Measurements from ENCODE around the gene SPON1. TPM values are rescaled to one million over a fixed set of nuclear protein-coding genes. Genes with fewer than 3 reads are reported as not detected.

SPON1 gene
- total and polyA plus RNA-seq, 2 experiments from 2014 or later, result 2.9 to 6.4 TPM

- ATAC-seq (no peak), DNase-seq (ENCODE audit: low spot score) (no peak)
- H4K20me1 ChIP-seq (replicated peaks; ENCODE audit: insufficient read depth), result no peaks in the 10 kb centered on the region
- no peaks in the 10 kb centered on the region for H3K36me3 ChIP-seq (ENCODE audit: insufficient read depth)
- Mint-ChIP-seq H3K27ac (no peak overlapping the region), H3K36me3 (ENCODE audit: low read depth) (no peaks in the 10 kb centered on the region), H3K27me3 (ENCODE audit: insufficient read depth, low read depth, poor library complexity) (no peaks in the 10 kb centered on the region), H3K9me3 (no peaks in the 10 kb centered on the region), H3K4me1 (no peaks in the 10 kb centered on the region; the same call in 2 of the 3 replicates), H3K4me3 (no peak overlapping the region)
- H3K4me3 ChIP-seq, result no peak overlapping the region
- no peak overlapping the region for H3K4me2 ChIP-seq
- H2AFZ ChIP-seq, result no peak overlapping the region
- H3K79me2 ChIP-seq (replicated peaks; ENCODE audit: insufficient read depth), result no peaks in the 10 kb centered on the region
- TF ChIP-seq CREB1 (CRISPR knock-in tag; IDR thresholded peaks at IDR 0.05; ENCODE audit: low read depth), result no peak
- no peak for TF ChIP-seq ZNF114 (CRISPR knock-in tag; IDR thresholded peaks at IDR 0.05)
- no peak for TF ChIP-seq POLR2AphosphoS5 (IDR thresholded peaks at IDR 0.05; ENCODE audit: low read depth)
- TF ChIP-seq EZH2 (IDR thresholded peaks at IDR 0.05; ENCODE audit: low read depth, unreplicated experiment), result no peak
- no peak for TF ChIP-seq JUNB (IDR thresholded peaks at IDR 0.05; ENCODE audit: unreplicated experiment)
- TF ChIP-seq REST (IDR thresholded peaks at IDR 0.05; ENCODE audit: unreplicated experiment), result no peak
- TF ChIP-seq EZH2phosphoT487 (IDR thresholded peaks at IDR 0.05; ENCODE audit: unreplicated experiment), result no peak
- TF ChIP-seq STAT1 (IDR thresholded peaks at IDR 0.05; ENCODE audit: unreplicated experiment), result no peak
- TF ChIP-seq CTCF (conservative IDR thresholded peaks at IDR 0.05; ENCODE audit: low read depth in 2 of 2), result no peak
- no peak for TF ChIP-seq ZNF331 (CRISPR knock-in tag; IDR thresholded peaks at IDR 0.05; ENCODE audit: low read depth)
- no peak for TF ChIP-seq NANOG (IDR thresholded peaks at IDR 0.05; ENCODE audit: borderline replicate concordance)
- TF ChIP-seq ETS1 (IDR thresholded peaks at IDR 0.05), result no peak
- TF ChIP-seq ZNF462 (CRISPR knock-in tag; IDR thresholded peaks at IDR 0.05), result no peak
- H3K27me3 ChIP-seq (ENCODE audit: insufficient read depth), result no peaks in the 10 kb centered on the region
- no peaks in the 10 kb centered on the region for H3K4me1 ChIP-seq (ENCODE audit: insufficient read depth)
- no peak overlapping the region for H3K27ac ChIP-seq (ENCODE audit: low read depth)
- no peaks in the 10 kb centered on the region for H3F3A ChIP-seq (replicated peaks; ENCODE audit: low read depth)
- H3K9me2 ChIP-seq (ENCODE audit: insufficient read depth), result no peaks in the 10 kb centered on the region
These were observed 80.4 kb downstream of the SPON1 start for GRCh38 chr11:14042686-14043465.
